A172 (cell line): Measurements from ENCODE around the gene SLC9B1. TPM values are rescaled to one million over a fixed set of nuclear protein-coding genes. Genes with fewer than 3 reads are reported as not detected.
A peak's percentile ranks its signal among the peaks of the same experiment; 100 is the strongest.
"Not testable (repeated sequence)": the region's sequence is repeated elsewhere in the genome, so short reads cannot be mapped to it uniquely, and the experiment has no call there.

Experiments
- DNase-seq: peaks from one replicate; pipeline ENCODE4 v3.0.0-alpha.2; 2015; ENCODE audit warnings: low spot score
- total RNA-seq: library from RNA; depleted of rRNA; stranded (reverse); fragments of >200 nt; shearing (Covaris generic); gene quantifications from 2 replicates; pipeline ENCODE4 v1.2.3, GENCODE V29; 2014

The SLC9B1 gene
- total RNA-seq, 1 experiment from 2014 or later = 0.10 TPM

- peak; percentile 47 for DNase-seq
These were observed 8.0 kb downstream of the SLC9B1 start for GRCh38 chr4:103011378-103012025.

GRCh38 chr4:103010804-103011203, 8.7 kb downstream of the SLC9B1 start:
- no peak for DNase-seq

GRCh38 chr4:103008875-103009729, 10.4 kb downstream of the SLC9B1 start:
- peak; percentile 64 for DNase-seq

DNA sequence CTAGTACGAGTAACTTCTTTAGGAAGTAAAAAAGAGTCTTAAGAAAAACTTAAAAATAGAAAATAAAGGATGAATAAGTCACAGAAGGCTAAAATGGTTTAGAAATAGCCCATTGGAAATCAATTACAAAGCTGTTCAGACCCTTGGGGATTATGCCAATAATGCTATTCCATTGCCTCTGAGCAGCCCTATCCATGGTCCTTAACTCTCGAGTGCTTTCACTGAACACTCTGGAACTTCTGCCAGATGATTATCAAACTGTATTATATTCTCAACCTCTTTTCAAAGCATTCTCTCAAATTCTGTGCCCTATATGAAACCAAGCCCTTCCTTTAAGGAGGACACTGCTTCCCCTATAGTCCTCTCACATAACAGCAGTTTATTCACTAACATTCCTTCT, 17.0 kb downstream of the SLC9B1 start:
- no peak for DNase-seq

- no peak for DNase-seq
These were observed 24.7 kb downstream of the SLC9B1 start for GRCh38 chr4:102994803-102995202.

DNA sequence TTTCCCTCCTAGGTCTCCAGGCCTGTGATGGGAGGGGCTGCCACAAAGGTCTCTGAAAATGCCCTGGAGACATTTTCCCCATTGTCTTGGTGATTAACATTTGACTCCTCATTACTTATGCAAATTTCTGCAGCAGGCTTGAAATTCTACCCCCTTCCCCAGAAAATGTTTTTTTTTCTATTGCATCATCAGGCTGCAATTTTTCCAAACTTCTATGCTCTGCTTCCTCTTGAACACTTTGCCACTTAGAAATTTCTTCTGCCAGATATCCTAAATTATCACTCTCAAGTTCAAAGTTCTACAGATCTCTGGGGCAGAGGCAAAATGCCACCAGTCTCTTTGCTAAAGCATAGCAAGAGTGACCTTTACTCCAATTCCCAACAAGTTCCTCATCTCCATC, 25.5 kb downstream of the SLC9B1 start:
- DNase-seq = not testable (repeated sequence)

DNA sequence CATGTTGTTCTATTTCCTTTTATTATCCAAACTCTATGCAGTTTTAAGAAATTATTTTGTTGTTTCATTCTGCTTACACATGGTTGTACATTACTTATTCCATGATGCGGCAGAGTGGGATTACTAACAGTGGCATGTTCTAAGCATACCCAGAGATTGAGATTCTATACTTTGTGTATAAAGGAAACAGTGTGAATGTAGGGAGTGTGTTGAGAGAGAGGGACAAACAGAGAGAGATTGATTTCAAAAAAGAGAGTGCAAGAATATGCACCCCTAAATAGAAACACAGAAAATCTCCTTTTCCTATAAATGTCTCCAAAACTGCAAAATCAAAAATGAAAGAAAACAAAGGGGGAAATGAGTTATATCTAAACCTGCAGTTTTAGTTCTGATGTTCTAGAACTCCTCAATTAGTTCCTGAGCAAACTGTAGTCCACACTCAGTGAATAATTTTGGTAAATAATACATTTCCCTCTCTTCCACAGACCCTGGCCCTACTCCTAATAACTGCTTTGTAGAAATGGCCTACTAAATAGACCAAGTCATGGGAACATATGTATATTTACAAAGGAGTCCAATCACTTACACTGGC, 31.0 kb downstream of the SLC9B1 start:
- no peak for DNase-seq

- DNase-seq = no peak
These were observed 38.5 kb downstream of the SLC9B1 start for GRCh38 chr4:102981005-102981404.

DNA sequence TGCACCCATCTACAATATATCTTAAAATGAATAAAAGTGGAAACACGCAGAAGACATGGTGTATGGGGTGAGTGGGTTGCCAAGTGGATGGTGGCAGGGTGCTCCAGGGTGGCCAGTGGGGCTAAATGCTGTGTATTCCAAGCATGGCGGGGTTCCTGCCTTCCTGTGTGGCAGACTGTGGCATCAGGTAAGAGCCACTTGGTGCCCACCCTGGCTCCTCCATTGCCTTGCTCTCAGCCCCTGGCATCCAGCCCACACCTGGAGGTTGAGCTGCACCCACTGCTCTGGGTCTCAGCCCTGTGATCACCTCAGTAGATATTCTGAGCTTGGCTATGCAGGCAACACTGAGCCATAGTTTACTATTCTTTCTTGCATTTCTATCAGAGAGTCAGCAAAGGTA, 57.7 kb downstream of the SLC9B1 start:
- not testable (repeated sequence) for DNase-seq

GRCh38 chr4:102959496-102959895, 60.0 kb downstream of the SLC9B1 start:
- no peak for DNase-seq

DNA sequence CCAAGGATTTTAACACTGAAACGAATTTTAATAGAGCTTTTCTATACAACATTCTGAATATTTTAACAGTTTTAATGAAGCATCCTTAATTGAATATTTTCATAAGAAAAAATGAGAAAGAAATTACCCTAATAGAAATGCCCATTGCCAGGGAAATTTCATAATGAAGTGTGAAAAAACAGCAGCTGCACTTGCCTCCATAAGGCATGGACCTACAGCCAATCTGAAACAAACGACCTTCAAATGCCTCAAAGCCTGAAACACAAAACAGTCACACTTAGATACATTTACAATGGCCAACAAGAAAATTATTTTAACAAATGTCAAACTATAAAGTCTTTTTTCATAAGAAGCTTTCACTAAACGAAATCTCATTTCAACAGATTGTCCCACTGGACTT, 74.4 kb downstream of the SLC9B1 start:
- no peak for DNase-seq

DNA sequence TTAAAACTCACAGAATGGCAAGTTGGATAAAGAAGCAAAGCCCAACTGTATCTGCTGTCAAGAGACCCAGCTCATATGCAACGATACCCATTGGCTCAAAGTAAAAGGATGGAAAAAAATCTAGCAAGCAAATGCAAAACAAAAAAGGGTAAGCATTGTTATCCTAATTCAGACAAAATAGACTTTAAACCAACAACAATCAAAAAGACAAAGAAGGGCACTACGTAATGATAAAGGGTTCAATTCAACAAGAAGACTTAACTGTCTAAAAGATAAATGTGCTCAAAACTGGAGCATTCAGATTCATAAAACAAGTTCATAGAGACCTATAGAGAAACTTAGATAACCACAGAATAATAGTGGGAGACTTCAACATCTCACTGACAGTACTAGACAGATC, 81.4 kb downstream of the SLC9B1 start:
- DNase-seq = not testable (repeated sequence)

- no peak for DNase-seq
These were observed 83.8 kb downstream of the SLC9B1 start for GRCh38 chr4:102935716-102936115.

GRCh38 chr4:102919697-102920096, 99.8 kb downstream of the SLC9B1 start:
- DNase-seq = not testable (repeated sequence)

DNA sequence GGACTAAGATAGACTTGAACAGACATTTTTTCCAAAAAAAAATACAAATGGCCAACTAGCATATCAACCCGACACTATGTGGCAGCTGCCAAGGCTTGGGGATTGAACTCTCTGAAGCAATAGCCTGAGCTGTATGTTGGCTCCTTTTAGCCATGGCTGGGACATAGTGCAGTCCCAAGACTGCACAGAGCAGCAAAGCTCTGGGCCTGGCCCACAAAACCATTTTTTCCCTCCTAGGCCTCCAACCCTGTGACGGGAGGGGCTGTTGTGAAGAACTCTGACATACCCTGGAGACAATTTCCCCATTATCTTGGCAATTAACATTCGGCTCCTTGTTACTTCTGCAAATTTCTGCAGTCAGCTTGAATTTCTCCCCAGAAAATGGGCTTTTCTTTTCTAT, 100.6 kb downstream of the SLC9B1 start:
- DNase-seq = no peak

DNA sequence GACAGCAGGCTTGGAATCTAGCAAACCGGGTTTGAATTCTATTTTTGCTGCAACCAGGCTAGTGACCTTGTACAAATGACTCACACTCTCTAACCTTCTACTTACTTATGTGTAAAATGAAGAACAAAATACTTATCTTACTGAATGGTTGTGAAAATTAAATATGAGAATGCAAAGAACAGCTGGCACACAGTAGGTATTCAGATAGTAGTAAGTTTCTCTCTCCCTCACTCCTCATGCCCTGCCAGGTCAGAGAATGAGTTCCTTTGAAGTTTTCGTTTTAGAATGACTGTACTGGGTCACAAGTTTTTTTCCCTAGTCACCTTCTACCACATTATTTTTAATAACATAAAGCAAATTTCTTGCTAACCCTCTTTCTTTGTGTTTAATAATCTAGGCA, 117.7 kb downstream of the SLC9B1 start:
- no peak for DNase-seq

DNA sequence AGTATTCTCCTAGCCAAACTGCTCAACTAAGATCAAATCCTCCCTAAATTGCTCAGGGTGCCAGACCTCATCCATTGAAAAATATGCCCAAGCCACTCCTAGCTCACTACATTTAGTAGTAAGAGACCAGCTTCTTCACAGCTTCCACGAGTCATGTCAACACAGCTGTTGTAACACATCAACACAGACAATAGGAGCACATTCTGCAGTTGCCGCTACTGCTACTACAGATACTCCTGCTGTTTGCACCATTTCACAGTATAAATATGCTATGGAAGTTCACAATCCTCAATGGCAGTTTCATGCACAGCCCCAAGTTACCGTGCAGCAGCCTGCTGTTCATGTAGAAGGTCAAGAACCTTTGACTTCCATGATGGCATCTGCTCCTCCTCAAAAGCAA, 121.9 kb downstream of the SLC9B1 start:
- not testable (repeated sequence) for DNase-seq

DNA sequence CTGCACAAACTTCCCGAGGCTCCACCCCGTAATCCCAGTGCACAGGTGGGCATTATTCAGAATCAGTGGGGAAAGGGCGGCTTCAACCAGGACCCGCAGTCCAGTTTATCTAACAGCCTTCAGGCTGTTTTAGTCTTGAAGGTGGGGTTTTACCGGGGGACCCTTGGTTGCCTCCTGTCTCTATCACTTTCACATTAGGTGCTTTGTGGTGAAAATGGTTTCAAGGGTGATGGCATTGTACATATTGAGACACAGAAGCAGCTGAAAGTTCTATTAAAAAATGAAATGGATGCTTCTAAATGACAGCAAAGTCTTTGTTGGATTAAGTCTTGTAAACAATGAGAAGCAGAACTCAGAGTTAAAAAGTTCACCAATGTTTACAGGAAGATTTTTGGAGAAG, 123.0 kb downstream of the SLC9B1 start:
- DNase-seq = not testable (repeated sequence)

GRCh38 chr4:102889866-102890265, 129.6 kb downstream of the SLC9B1 start:
- not testable (repeated sequence) for DNase-seq

GRCh38 chr4:102888570-102888969, 130.9 kb downstream of the SLC9B1 start:
- not testable (repeated sequence) for DNase-seq

DNA sequence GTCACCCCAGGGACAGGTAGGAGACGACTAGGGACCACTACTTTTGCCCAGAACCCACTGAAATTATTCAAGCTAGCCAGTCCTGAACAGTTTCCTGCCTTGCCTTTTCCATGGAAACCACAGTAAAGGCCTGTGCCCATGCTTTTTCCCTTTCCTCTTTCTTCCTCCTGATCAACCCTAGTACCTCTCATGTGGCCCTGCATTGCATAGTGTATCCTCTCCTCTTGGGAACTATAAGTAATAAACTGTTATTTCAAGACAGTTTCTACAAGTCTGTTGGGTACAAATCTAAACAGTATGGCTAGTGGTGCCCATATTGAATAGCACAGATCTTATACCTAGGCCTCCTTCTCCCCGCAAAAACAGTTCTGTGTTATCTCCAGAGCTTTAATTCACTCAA, 136.2 kb downstream of the SLC9B1 start:
- DNase-seq = no peak

GRCh38 chr4:102881343-102881742, 138.2 kb downstream of the SLC9B1 start:
- no peak for DNase-seq

- DNase-seq = no peak
These were observed 140.6 kb downstream of the SLC9B1 start for GRCh38 chr4:102878901-102879300.
